ENCODE data around the gene ETS1.

DNA sequence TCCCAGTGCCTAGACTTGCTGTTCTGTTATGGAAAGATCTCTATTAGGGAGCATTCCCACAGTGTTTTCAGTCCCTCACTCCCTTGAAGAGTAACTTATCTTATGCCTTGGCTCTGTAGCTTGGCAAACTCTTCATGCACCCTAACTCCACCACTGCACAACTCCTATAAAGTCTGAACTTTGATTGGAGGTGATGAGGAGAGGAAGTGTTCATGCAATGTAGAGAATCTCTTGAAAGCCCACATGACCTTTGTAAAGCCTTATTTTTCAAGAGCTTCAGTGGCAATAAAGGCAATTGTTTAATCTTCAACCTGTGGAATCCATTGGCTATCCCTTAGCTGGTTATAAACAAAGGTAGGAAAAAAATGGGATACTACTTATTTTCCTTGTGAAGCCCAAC lies 176.2 kb downstream of the ETS1 start:
- TF ChIP-seq POLR2AphosphoS5 (IDR thresholded peaks at IDR 0.05), result no peak
- TF ChIP-seq, protein P1, sequence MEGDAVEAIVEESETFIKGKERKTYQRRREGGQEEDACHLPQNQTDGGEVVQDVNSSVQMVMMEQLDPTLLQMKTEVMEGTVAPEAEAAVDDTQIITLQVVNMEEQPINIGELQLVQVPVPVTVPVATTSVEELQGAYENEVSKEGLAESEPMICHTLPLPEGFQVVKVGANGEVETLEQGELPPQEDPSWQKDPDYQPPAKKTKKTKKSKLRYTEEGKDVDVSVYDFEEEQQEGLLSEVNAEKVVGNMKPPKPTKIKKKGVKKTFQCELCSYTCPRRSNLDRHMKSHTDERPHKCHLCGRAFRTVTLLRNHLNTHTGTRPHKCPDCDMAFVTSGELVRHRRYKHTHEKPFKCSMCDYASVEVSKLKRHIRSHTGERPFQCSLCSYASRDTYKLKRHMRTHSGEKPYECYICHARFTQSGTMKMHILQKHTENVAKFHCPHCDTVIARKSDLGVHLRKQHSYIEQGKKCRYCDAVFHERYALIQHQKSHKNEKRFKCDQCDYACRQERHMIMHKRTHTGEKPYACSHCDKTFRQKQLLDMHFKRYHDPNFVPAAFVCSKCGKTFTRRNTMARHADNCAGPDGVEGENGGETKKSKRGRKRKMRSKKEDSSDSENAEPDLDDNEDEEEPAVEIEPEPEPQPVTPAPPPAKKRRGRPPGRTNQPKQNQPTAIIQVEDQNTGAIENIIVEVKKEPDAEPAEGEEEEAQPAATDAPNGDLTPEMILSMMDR (IDR thresholded peaks at IDR 0.05), result no peak
- no peak for TF ChIP-seq POLR2A (IDR thresholded peaks at IDR 0.05)

Data from prostate gland (tissue), 2 donors.